Endothelial cell of umbilical vein (primary cell): ENCODE data around the gene OR56A1. TPM values are rescaled to one million over a fixed set of nuclear protein-coding genes. Genes with fewer than 3 reads are reported as not detected.

Experiments used
- BruUV-seq: library from RNA; stranded (reverse); fragments of 400-500 nt; replicated peaks from 2 replicates; lab custom pipeline; 2021; lab: Mats Ljungman, UMichigan
- CTCF ChIA-PET: fragments of 300-600, 350-600 bp; sonication (Branson Sonifier 250); formaldehyde crosslinking; loops from one replicate; lab custom pipeline; 2021; ENCODE audit warnings: antibody characterized with exemption, inconsistent platforms; lab: Charles Lee
- POLR2A ChIA-PET: fragments of 300-600, 350-600 bp; sonication (Branson Sonifier 250); formaldehyde crosslinking; loops from one replicate; lab custom pipeline; 2021; ENCODE audit warnings: antibody characterized with exemption, inconsistent platforms; lab: Charles Lee
- DNase-seq: peaks from one replicate; pipeline ENCODE4 v3.0.0-alpha.2; 2011; ENCODE audit warnings: low read depth, low spot score
- FAIRE-seq: peaks from 2 replicates; lab custom pipeline; 2011; peaks lifted over from hg19 to GRCh38; lab: Jason Lieb, UNC
- H2AFZ ChIP-seq: 2 replicates; pipeline ENCODE4 v1.6.0; 2012; ENCODE audit warnings: low read depth, low read length, control low read depth, inconsistent platforms
- H3K27ac ChIP-seq: 2 replicates; pipeline ENCODE4 v1.5.1; 2011; ENCODE audit warnings: low read depth, mild to moderate bottlenecking, control low read depth, low read length, moderate library complexity; ENCODE audit not compliant: insufficient read depth
- H3K27me3 ChIP-seq, 2 experiments: 2 replicates each; pipeline versions ENCODE4 v1.6.0 to v1.6.1; 2011; ENCODE audit warnings: low read length in 2 of 2, mixed read lengths in 1 of 2; ENCODE audit not compliant: control insufficient read depth in 2 of 2, insufficient read depth in 2 of 2
- H3K36me3 ChIP-seq, 2 experiments: 2 replicates in 1 of 2; 3 replicates in 1 of 2; pipeline ENCODE4 v1.5.1; 2011; ENCODE audit warnings: low read length in 2 of 2, mild to moderate bottlenecking in 1 of 2, moderate library complexity in 1 of 2; ENCODE audit not compliant: control insufficient read depth in 2 of 2, insufficient read depth in 2 of 2; ENCODE audit errors: extremely low read depth in 1 of 2
- H3K4me1 ChIP-seq: 3 replicates; pipeline ENCODE4 v1.5.1; 2011; ENCODE audit warnings: mild to moderate bottlenecking, low read length; ENCODE audit not compliant: control insufficient read depth, insufficient read depth; ENCODE audit errors: extremely low read depth
- H3K4me2 ChIP-seq: 2 replicates; pipeline ENCODE4 v1.6.1; 2011; ENCODE audit warnings: low read length, control low read depth, mixed read lengths; ENCODE audit not compliant: insufficient read depth
- H3K4me3 ChIP-seq, 3 experiments: fragments of 200-600 bp in 1 of 3; sonication (generic), shearing (Covaris generic) in 1 of 3; replicated peaks in 1 of 3; 2 replicates each; pipeline ENCODE4 v1.5.1; 2011 to 2016; ENCODE audit warnings: control low read depth in 3 of 3, low read length in 3 of 3, mild to moderate bottlenecking in 2 of 3, inconsistent platforms in 1 of 3, low read depth in 1 of 3, moderate library complexity in 1 of 3; ENCODE audit not compliant: insufficient read depth in 1 of 3
- H3K79me2 ChIP-seq: 2 replicates; pipeline ENCODE4 v1.6.0; 2012; ENCODE audit warnings: low read length, inconsistent platforms; ENCODE audit not compliant: control insufficient read depth, insufficient read depth
- H3K9ac ChIP-seq: replicated peaks from 2 replicates; pipeline ENCODE3; 2011; ENCODE audit warnings: low read length, control low read depth; ENCODE audit not compliant: insufficient read depth; ENCODE audit errors: extremely low read depth
- H3K9me1 ChIP-seq: replicated peaks from 3 replicates; pipeline ENCODE4 v1.6.0; 2011; ENCODE audit warnings: mild to moderate bottlenecking, low read length; ENCODE audit not compliant: control insufficient read depth, insufficient read depth; ENCODE audit errors: extremely low read depth
- H3K9me3 ChIP-seq: replicated peaks from 2 replicates; pipeline ENCODE4 v1.5.1; 2012; ENCODE audit warnings: low read length, inconsistent platforms; ENCODE audit not compliant: control insufficient read depth, insufficient read depth
- H4K20me1 ChIP-seq: replicated peaks from 2 replicates; pipeline ENCODE3; 2011; ENCODE audit warnings: mild to moderate bottlenecking, low read length; ENCODE audit not compliant: control insufficient read depth, insufficient read depth; ENCODE audit errors: extremely low read depth
- EZH2 ChIP-seq: IDR thresholded peaks from 2 replicates; pipeline ENCODE4 v1.6.1; 2012; ENCODE audit warnings: borderline replicate concordance, low read depth, mild to moderate bottlenecking, moderate library complexity, low read length, inconsistent platforms; ENCODE audit not compliant: severe bottlenecking
- FOS ChIP-seq: IDR thresholded peaks from 2 replicates; pipeline ENCODE4 v1.6.1; 2011; ENCODE audit warnings: mild to moderate bottlenecking, low read length, moderate library complexity, borderline replicate concordance; ENCODE audit not compliant: insufficient read depth
- GATA2 ChIP-seq: IDR thresholded peaks from 2 replicates; pipeline ENCODE4 v1.7.0; 2011; ENCODE audit warnings: low read depth, mild to moderate bottlenecking, moderate library complexity, mixed read lengths, low read length; ENCODE audit not compliant: insufficient read length, insufficient read depth
- JUN ChIP-seq: IDR thresholded peaks from 2 replicates; pipeline ENCODE4 v1.6.1; 2011; ENCODE audit warnings: borderline replicate concordance, low read depth; ENCODE audit not compliant: insufficient read length, insufficient read depth
- MAX ChIP-seq: IDR thresholded peaks from 2 replicates; pipeline ENCODE4 v1.6.1; 2011; ENCODE audit not compliant: insufficient read depth, insufficient read length
- MYC ChIP-seq: IDR thresholded peaks from one replicate; pipeline ENCODE4 v1.6.1; 2011; ENCODE audit warnings: mild to moderate bottlenecking, low read depth, low read length
- POLR2A ChIP-seq: IDR thresholded peaks from 2 replicates; pipeline ENCODE4 v1.6.1; 2012; ENCODE audit warnings: low read depth, mild to moderate bottlenecking, control low read depth, low read length
- POLR2AphosphoS5 ChIP-seq: IDR thresholded peaks from 2 replicates; pipeline ENCODE4 v1.6.1; 2012; ENCODE audit warnings: low read depth, mild to moderate bottlenecking, control low read depth, low read length, moderate library complexity; ENCODE audit not compliant: insufficient read depth
- dilution Hi-C: fragments of 300-500 bp; cut with MboI; formaldehyde crosslinking; loops from one replicate; pipeline ENCODE4 v1.15.0; 2019; ENCODE audit warnings: low sequenced_read_pairs; ENCODE audit not compliant: extremely low pct_ligation_motif_present
- intact Hi-C: fragments of 100-400 bp; cut with micrococcal nuclease; formaldehyde crosslinking; loops from one replicate; pipeline ENCODE4 v1.10.0; 2022
- polyA plus RNA-seq, 4 experiments: library from polyadenylated mRNA; depleted of rRNA in 3 of 4; stranded (reverse) in 3 of 4; unstranded in 1 of 4; fragments of >200 nt; gene quantifications; 2 replicates each; pipeline versions ENCODE4 v1.2.1 to v1.2.3, GENCODE V29; 2011 to 2012; ENCODE audit warnings: missing spikeins in 1 of 4
- total RNA-seq: library from RNA; stranded (reverse); gene quantifications from 2 replicates; pipeline ENCODE4 v1.2.3, GENCODE V29; 2021
- TF ChIP-seq, protein P1 (sequence below), 2 donors: IDR thresholded peaks; 1 replicate in 1 of 2; 2 replicates in 1 of 2; pipeline ENCODE4 v1.5.1; 2011; ENCODE audit warnings: low read length in 2 of 2, mild to moderate bottlenecking in 2 of 2, moderate library complexity in 2 of 2, control low read depth in 1 of 2, inconsistent platforms in 1 of 2, low read depth in 1 of 2; ENCODE audit not compliant: insufficient read depth in 1 of 2; ENCODE audit errors: extremely low read depth in 1 of 2

Gene OR56A1
- total and polyA plus RNA-seq, 2 donors (not counting 3 experiments of a cell fraction or from before 2014, with no cell fraction given), result not detected

- no peaks in the 10 kb centered on the region for H3K4me1 ChIP-seq
Measured at GRCh38 chr11:6061475-6061874, 30.9 kb upstream of the OR56A1 start.

DNA sequence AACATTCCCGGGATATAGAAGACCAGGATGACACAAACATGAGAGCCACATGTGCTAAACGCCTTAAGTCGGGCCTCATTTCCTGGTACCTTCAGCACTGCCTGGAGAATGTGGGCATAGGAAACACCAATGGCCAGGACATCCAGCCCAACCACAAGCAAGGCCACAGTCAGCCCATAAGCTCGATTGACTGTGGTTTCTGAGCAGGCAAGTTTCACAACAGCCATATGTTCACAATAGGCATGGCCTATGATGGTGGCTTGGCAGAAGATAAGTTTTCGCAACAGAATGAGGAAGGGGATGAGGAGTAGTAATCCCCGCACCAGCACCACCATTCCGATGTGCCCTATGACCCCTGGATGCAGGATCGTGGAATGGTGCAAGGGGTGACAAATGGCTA lies 26.9 kb upstream of the OR56A1 start:
- no peaks in the 10 kb centered on the region for H3K4me1 ChIP-seq
- no peak overlapping the region for H3K4me2 ChIP-seq
- FAIRE-seq (no peak), DNase-seq (no peak)
- peaks cover 2 to 5% of the 10 kb centered on the region in 2 experiments for H3K27me3 ChIP-seq
- no peaks in the 10 kb centered on the region for H4K20me1 ChIP-seq
- H3K9me1 ChIP-seq, result no peaks in the 10 kb centered on the region
- BruUV-seq, result no TSS peak
- H3K27ac ChIP-seq, result no peak overlapping the region
- no peak for TF ChIP-seq GATA2
- no peak for TF ChIP-seq JUN
- TF ChIP-seq POLR2A, result no peak
- TF ChIP-seq, protein P1, sequence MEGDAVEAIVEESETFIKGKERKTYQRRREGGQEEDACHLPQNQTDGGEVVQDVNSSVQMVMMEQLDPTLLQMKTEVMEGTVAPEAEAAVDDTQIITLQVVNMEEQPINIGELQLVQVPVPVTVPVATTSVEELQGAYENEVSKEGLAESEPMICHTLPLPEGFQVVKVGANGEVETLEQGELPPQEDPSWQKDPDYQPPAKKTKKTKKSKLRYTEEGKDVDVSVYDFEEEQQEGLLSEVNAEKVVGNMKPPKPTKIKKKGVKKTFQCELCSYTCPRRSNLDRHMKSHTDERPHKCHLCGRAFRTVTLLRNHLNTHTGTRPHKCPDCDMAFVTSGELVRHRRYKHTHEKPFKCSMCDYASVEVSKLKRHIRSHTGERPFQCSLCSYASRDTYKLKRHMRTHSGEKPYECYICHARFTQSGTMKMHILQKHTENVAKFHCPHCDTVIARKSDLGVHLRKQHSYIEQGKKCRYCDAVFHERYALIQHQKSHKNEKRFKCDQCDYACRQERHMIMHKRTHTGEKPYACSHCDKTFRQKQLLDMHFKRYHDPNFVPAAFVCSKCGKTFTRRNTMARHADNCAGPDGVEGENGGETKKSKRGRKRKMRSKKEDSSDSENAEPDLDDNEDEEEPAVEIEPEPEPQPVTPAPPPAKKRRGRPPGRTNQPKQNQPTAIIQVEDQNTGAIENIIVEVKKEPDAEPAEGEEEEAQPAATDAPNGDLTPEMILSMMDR (IDR thresholded peaks at IDR 0.05; ENCODE audit: extremely low read depth in 1 of 2, insufficient read depth in 1 of 2, low read depth in 1 of 2, low read length in 2 of 2), result no peak
- no peak for TF ChIP-seq FOS
- no peak for TF ChIP-seq POLR2AphosphoS5
- no peak for TF ChIP-seq MYC
- TF ChIP-seq MAX, result no peak
- no peak for TF ChIP-seq EZH2
- CTCF ChIA-PET, result no interaction called here
- H3K4me3 ChIP-seq, result no peak overlapping the region
- no peaks in the 10 kb centered on the region for H3K36me3 ChIP-seq
- no peaks in the 10 kb centered on the region for H3K9me3 ChIP-seq
- no peak overlapping the region for H2AFZ ChIP-seq
- intact Hi-C loops (no loop called here), dilution Hi-C loops (no loop called here)
- H3K79me2 ChIP-seq, result no peaks in the 10 kb centered on the region
- POLR2A ChIA-PET, result no interaction called here
- no peak overlapping the region for H3K9ac ChIP-seq

More at GRCh38 chr11:6061475-6061874, 30.9 kb upstream of the OR56A1 start:
- no peak for TF ChIP-seq FOS
- TF ChIP-seq MYC, result no peak
- no peak for TF ChIP-seq EZH2
- no peak for TF ChIP-seq POLR2A
- no peak for TF ChIP-seq POLR2AphosphoS5
- no peak for TF ChIP-seq JUN
- ChIA-PET CTCF (no interaction called here), POLR2A (no interaction called here)
- Histone ChIP-seq H3K4me3 (no peak overlapping the region), H3K9me3 (no peaks in the 10 kb centered on the region), H3K4me2 (no peak overlapping the region), H4K20me1 (no peaks in the 10 kb centered on the region), H3K27ac (no peak overlapping the region), H3K36me3 (no peaks in the 10 kb centered on the region), H2AFZ (no peak overlapping the region), H3K27me3 (no peaks in the 10 kb centered on the region), H3K9me1 (no peaks in the 10 kb centered on the region), H3K9ac (no peak overlapping the region), H3K79me2 (no peaks in the 10 kb centered on the region)
- BruUV-seq, result no TSS peak
- FAIRE-seq, result no peak
- intact Hi-C loops, result no loop called here
- dilution Hi-C loops, result no loop called here
- DNase-seq, result no peak
